Liver (tissue), 9 donors: ENCODE data around the gene AOPEP. TPM values are rescaled to one million over a fixed set of nuclear protein-coding genes. Genes with fewer than 3 reads are reported as not detected.

Experiments
- DNase-seq: peaks from one replicate; pipeline ENCODE4 v3.0.0-alpha.2; 2017; ENCODE audit warnings: low spot score
- H3K27ac ChIP-seq, 2 donors: one replicate each; pipeline ENCODE4 v1.7.0; 2013; ENCODE audit warnings: inconsistent platforms in 2 of 2, low read length in 2 of 2, control low read depth in 1 of 2, low read depth in 1 of 2, mild to moderate bottlenecking in 1 of 2
- H3K27me3 ChIP-seq, 4 donors: one replicate each; pipeline versions ENCODE4 v1.6.1 to v1.7.0; 2013; ENCODE audit warnings: low read length in 3 of 4, inconsistent platforms in 1 of 4, mild to moderate bottlenecking in 1 of 4, moderate library complexity in 1 of 4; ENCODE audit not compliant: control insufficient read depth in 4 of 4, insufficient read depth in 4 of 4
- H3K36me3 ChIP-seq, 4 donors: one replicate each; pipeline versions ENCODE4 v1.6.1 to v1.7.0; 2013; ENCODE audit warnings: low read length in 3 of 4, mild to moderate bottlenecking in 3 of 4, low read depth in 1 of 4, moderate library complexity in 1 of 4; ENCODE audit not compliant: control insufficient read depth in 4 of 4, insufficient read depth in 3 of 4
- H3K4me1 ChIP-seq, 4 donors: one replicate each; pipeline versions ENCODE4 v1.6.1 to v1.7.0; 2013; ENCODE audit warnings: low read length in 3 of 4, mild to moderate bottlenecking in 3 of 4, moderate library complexity in 1 of 4; ENCODE audit not compliant: control insufficient read depth in 4 of 4, insufficient read depth in 4 of 4
- H3K4me3 ChIP-seq, 3 donors: one replicate each; pipeline versions ENCODE4 v1.6.1 to v1.7.0; 2013; ENCODE audit warnings: low read length in 3 of 3, control low read depth in 1 of 3, low read depth in 1 of 3, mild to moderate bottlenecking in 1 of 3
- H3K9ac ChIP-seq, 2 donors: one replicate each; pipeline ENCODE4 v1.7.0; 2013; ENCODE audit warnings: low read length in 2 of 2, mild to moderate bottlenecking in 2 of 2, moderate library complexity in 2 of 2, control low read depth in 1 of 2, low read depth in 1 of 2
- H3K9me3 ChIP-seq, 4 donors: one replicate each; pipeline versions ENCODE4 v1.6.1 to v1.7.0; 2013; ENCODE audit warnings: low read length in 3 of 4; ENCODE audit not compliant: control insufficient read depth in 4 of 4
- ATF3 ChIP-seq: IDR thresholded peaks from 2 replicates; pipeline ENCODE4 v1.6.1; 2016; ENCODE audit warnings: antibody characterized with exemption
- CTCF ChIP-seq: fragments of 150-350 bp; IDR thresholded peaks from 2 replicates; pipeline ENCODE4 v1.5.1; 2017; ENCODE audit warnings: improper control_type of control experiment, low read depth, low read length; ENCODE audit not compliant: missing input control
- EGR1 ChIP-seq, 2 donors: IDR thresholded peaks; 2 replicates each; pipeline ENCODE4 v1.6.1; 2016 to 2018; ENCODE audit warnings: antibody characterized with exemption in 2 of 2, low read depth in 2 of 2
- FOXA1 ChIP-seq: IDR thresholded peaks from 2 replicates; pipeline ENCODE4 v1.6.1; 2016; ENCODE audit warnings: antibody characterized with exemption
- HNF4A ChIP-seq, 2 donors: conservative IDR thresholded peaks; 2 replicates each; pipeline ENCODE4 v1.6.1; 2016; ENCODE audit warnings: antibody characterized with exemption in 2 of 2, mild to moderate bottlenecking in 2 of 2
- HNF4G ChIP-seq: IDR thresholded peaks from 2 replicates; pipeline ENCODE4 v1.6.1; 2016; ENCODE audit warnings: antibody characterized with exemption
- JUND ChIP-seq, 2 donors: IDR thresholded peaks; 2 replicates each; pipeline ENCODE4 v1.6.1; 2016; ENCODE audit warnings: antibody characterized with exemption in 2 of 2
- MAX ChIP-seq: IDR thresholded peaks from 2 replicates; pipeline ENCODE4 v1.6.1; 2016; ENCODE audit warnings: antibody characterized with exemption
- NR2F2 ChIP-seq: IDR thresholded peaks from 2 replicates; pipeline ENCODE4 v1.6.1; 2016; ENCODE audit warnings: antibody characterized with exemption
- RAD21 ChIP-seq, 2 donors: IDR thresholded peaks; 2 replicates each; pipeline ENCODE4 v1.6.1; 2016; ENCODE audit warnings: antibody characterized with exemption in 2 of 2, mild to moderate bottlenecking in 2 of 2
- REST ChIP-seq: IDR thresholded peaks from 2 replicates; pipeline ENCODE4 v1.6.1; 2016; ENCODE audit warnings: antibody characterized with exemption, mild to moderate bottlenecking
- RXRA ChIP-seq, 2 donors: IDR thresholded peaks; 2 replicates each; pipeline ENCODE4 v1.6.1; 2017 to 2018; ENCODE audit warnings: antibody characterized with exemption in 2 of 2, mild to moderate bottlenecking in 1 of 2
- SP1 ChIP-seq: IDR thresholded peaks from 2 replicates; pipeline ENCODE4 v1.6.1; 2018; ENCODE audit warnings: antibody characterized with exemption, mild to moderate bottlenecking
- TAF1 ChIP-seq: conservative IDR thresholded peaks from 2 replicates; pipeline ENCODE4 v1.6.1; 2016; ENCODE audit warnings: antibody characterized with exemption, mild to moderate bottlenecking
- YY1 ChIP-seq: IDR thresholded peaks from 2 replicates; pipeline ENCODE4 v1.6.1; 2016; ENCODE audit warnings: antibody characterized with exemption, mild to moderate bottlenecking
- ZBTB33 ChIP-seq: IDR thresholded peaks from 2 replicates; pipeline ENCODE4 v1.6.1; 2016; ENCODE audit warnings: antibody characterized with exemption
- WGBS: extraction: QIAGEN DNeasy Blood & Tissue Kit; methylation state at CpG from one replicate; pipeline ENCODE4 v1.1.7; 2013; 5-methylcytosine and 5-hydroxymethylcytosine counted together
- polyA plus RNA-seq, 2 donors: library from polyadenylated mRNA; stranded (reverse) in 1 of 2; unstranded in 1 of 2; fragments of 200-250 nt in 1 of 2; fragments of >200 nt in 1 of 2; fragmentation: Nextera tagmentation in 1 of 2; extraction: Ambion mirVana in 1 of 2; gene quantifications; one replicate each; pipeline versions ENCODE4 v1.2.1 to v1.2.3, GENCODE V29; 2013 to 2015
- total RNA-seq, 2 donors: library from RNA; depleted of rRNA; stranded (reverse); fragments of >200 nt; gene quantifications; one replicate each; pipeline ENCODE4 v1.2.3, GENCODE V29; 2014
- donor health status: healthy.
- donor health status: healthy.
- donor health status: healthy.
- donor health status: healthy.
- donor health status: healthy.

AOPEP gene
- total and polyA plus RNA-seq, 4 donors, result 22.2 to 77.1 (median 34.8) TPM

GRCh38 chr9:94850540-94851434, 124.3 kb downstream of the AOPEP start (continued):
- TF ChIP-seq CTCF (no peak), TAF1 (no peak), NR2F2 (no peak), RXRA (IDR thresholded peaks at IDR 0.05) (no peak)

GRCh38 chr9:94851467-94851866, 125.0 kb downstream of the AOPEP start:
- no peak for TF ChIP-seq ATF3
- TF ChIP-seq SP1, result no peak
- TF ChIP-seq YY1, result no peak
- no peak for TF ChIP-seq JUND (IDR thresholded peaks at IDR 0.05)
- no peak for TF ChIP-seq HNF4A (conservative IDR thresholded peaks at IDR 0.05)
- TF ChIP-seq MAX, result no peak
- TF ChIP-seq TAF1, result no peak
- TF ChIP-seq REST, result no peak
- no peak for TF ChIP-seq EGR1 (IDR thresholded peaks at IDR 0.05; ENCODE audit: low read depth in 2 of 2)
- TF ChIP-seq ZBTB33, result no peak
- no peak for TF ChIP-seq HNF4G
- no peak for TF ChIP-seq RAD21 (IDR thresholded peaks at IDR 0.05)
- TF ChIP-seq NR2F2, result no peak
- no peak for TF ChIP-seq RXRA (IDR thresholded peaks at IDR 0.05)
- TF ChIP-seq FOXA1, result no peak
- no peak for TF ChIP-seq CTCF
- no peaks in the 10 kb centered on the region for H3K27me3 ChIP-seq
- WGBS, result 97% methylated on average over 4 of the region's 4 CpGs
- peaks cover 0 to 6% (median 2%) of the 10 kb centered on the region in 4 donors for H3K4me1 ChIP-seq
- H3K9me3 ChIP-seq, result no peaks in the 10 kb centered on the region
- no peak overlapping the region for H3K4me3 ChIP-seq
- no peak overlapping the region for H3K9ac ChIP-seq
- H3K36me3 ChIP-seq, result no peaks in the 10 kb centered on the region
- DNase-seq, result no peak
- no peak overlapping the region for H3K27ac ChIP-seq
